Upper lobe of right lung (tissue), 1 donor: ENCODE results near the gene RREB1. TPM values are rescaled to one million over a fixed set of nuclear protein-coding genes. Genes with fewer than 3 reads are reported as not detected.

ENCODE experiments used
- ATAC-seq: fragments of 200-7000 bp; cut with Tn5 transposase; one replicate; pipeline ENCODE4 v1.9.1; 2020; ENCODE audit warnings: mild to moderate bottlenecking, moderate library complexity
- DNase-seq: peaks from one replicate; pipeline ENCODE4 v3.0.0-alpha.2; 2020
- H3K27ac ChIP-seq: fragments of 200-600 bp; one replicate; pipeline ENCODE4 v1.8.0; 2022
- H3K27me3 ChIP-seq: fragments of 200-600 bp; one replicate; pipeline ENCODE4 v1.8.0; 2022; ENCODE audit warnings: mild to moderate bottlenecking
- H3K36me3 ChIP-seq: fragments of 200-600 bp; one replicate; pipeline ENCODE4 v1.8.0; 2022
- H3K4me1 ChIP-seq: fragments of 200-600 bp; one replicate; pipeline ENCODE4 v1.8.0; 2022
- H3K4me3 ChIP-seq: fragments of 200-600 bp; one replicate; pipeline ENCODE4 v1.8.0; 2022; ENCODE audit warnings: mild to moderate bottlenecking
- H3K9me3 ChIP-seq: fragments of 200-600 bp; one replicate; pipeline ENCODE4 v1.8.0; 2022
- CTCF ChIP-seq: fragments of 200-600 bp; IDR thresholded peaks from one replicate; pipeline ENCODE4 v1.8.0; 2022; ENCODE audit warnings: antibody characterized with exemption
- intact Hi-C: fragments of 100-400 bp; cut with DNase I; formaldehyde crosslinking; loops from one replicate; pipeline ENCODE4 v1.11.0; 2022
- total RNA-seq: library from RNA; stranded (reverse); fragmentation: NEBNext Ultra II Directional; extraction: Animal tissue kit (Norgen Biotek cat#: 25700); gene quantifications from one replicate; pipeline ENCODE4 v1.2.1, GENCODE V29; 2021
- donor health status: DM: no; HTN: yes; CAD: no; lungs with severe emphysema.

The RREB1 gene
- total RNA-seq, 1 donor from 2014 or later: 60.2 TPM

DNA sequence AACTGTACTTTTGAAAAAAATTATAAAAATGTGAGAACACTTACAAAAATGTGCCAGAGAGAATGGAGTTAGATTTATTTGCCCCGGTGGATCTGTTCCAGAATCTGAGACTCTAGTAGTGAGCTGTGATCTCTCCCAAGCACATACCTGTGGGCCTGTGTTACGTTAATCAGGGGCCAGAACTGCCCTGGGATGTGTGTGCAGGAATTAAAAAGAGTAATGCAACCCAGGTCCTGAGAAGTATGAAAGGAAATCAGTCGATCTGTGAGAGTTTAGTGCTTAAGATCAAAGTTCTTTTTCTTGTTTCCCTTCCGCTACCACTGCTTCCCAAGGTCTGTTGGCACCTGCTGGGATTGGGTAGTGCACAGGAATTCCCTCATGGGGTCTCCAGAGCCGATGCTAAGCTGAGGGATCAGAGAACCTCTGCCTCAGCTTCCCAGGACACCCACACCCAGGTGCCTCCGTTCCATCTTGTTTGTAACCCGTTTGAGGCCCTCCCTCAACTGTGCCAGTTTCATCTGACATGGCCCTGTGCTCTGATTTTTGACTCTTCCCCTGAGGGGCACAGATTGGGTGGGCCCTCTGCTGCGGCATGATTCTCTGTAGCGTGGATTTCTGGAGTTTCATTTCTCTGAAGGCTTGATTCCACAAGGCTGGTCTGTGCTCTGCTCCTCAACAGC is 87.7 kb downstream of the RREB1 start:
- H3K27me3 ChIP-seq: no peaks in the 10 kb centered on the region
- H3K4me1 ChIP-seq: peaks cover 14% of the 10 kb centered on the region
- H3K9me3 ChIP-seq: no peaks in the 10 kb centered on the region
- TF ChIP-seq CTCF: no peak
- no peak for DNase-seq
- intact Hi-C loops: no loop called here
- no peak overlapping the region for H3K4me3 ChIP-seq
- peaks cover 34% of the 10 kb centered on the region for H3K36me3 ChIP-seq
- peak; percentile 68 for ATAC-seq
- no peak overlapping the region for H3K27ac ChIP-seq

GRCh38 chr6:7196019-7196402 is 88.2 kb downstream of the RREB1 start:
- ATAC-seq (peak; percentile 70), DNase-seq (no peak)
- no peaks in the 10 kb centered on the region for H3K27me3 ChIP-seq
- H3K4me3 ChIP-seq: no peak overlapping the region
- H3K36me3 ChIP-seq: peaks cover 29% of the 10 kb centered on the region
- no peaks in the 10 kb centered on the region for H3K9me3 ChIP-seq
- peaks cover 14% of the 10 kb centered on the region for H3K4me1 ChIP-seq
- H3K27ac ChIP-seq: no peak overlapping the region
- no peak for TF ChIP-seq CTCF
- intact Hi-C loops: no loop called here

DNA sequence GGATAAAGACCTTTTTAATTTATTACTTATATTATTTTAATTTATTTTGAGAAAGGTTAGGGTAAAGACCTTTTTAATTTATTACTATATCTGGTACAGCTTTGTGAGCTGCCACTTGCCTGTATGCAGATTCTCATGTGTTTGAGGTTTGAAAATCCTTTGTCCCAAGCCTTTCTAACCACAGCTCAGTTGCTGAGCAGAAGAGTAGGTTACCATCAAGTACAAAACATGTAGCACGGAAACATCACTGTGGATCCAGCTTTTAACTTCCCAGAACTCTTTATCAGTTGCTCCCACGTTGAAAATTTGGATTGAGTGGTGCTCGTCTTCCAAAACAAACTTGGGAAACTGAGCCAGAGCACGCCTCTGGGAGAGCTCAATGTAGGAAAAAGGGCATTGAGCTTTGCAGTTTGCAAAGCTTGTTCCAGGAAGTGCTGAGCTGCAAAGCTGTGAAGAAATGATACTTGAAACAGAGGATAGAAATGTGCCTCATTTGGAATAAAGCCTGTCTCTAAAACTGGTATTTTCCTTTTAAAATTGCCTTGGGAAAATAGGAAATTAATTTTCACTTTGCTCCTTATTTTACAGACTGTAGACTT is 89.0 kb downstream of the RREB1 start:
- Histone ChIP-seq H3K9me3 (no peaks in the 10 kb centered on the region), H3K27me3 (no peaks in the 10 kb centered on the region), H3K4me1 (peaks cover 17% of the 10 kb centered on the region), H3K27ac (no peak overlapping the region), H3K36me3 (peaks cover 24% of the 10 kb centered on the region), H3K4me3 (no peak overlapping the region)
- DNase-seq: no peak
- TF ChIP-seq CTCF: no peak
- intact Hi-C loops: no loop called here
- no peak for ATAC-seq

DNA sequence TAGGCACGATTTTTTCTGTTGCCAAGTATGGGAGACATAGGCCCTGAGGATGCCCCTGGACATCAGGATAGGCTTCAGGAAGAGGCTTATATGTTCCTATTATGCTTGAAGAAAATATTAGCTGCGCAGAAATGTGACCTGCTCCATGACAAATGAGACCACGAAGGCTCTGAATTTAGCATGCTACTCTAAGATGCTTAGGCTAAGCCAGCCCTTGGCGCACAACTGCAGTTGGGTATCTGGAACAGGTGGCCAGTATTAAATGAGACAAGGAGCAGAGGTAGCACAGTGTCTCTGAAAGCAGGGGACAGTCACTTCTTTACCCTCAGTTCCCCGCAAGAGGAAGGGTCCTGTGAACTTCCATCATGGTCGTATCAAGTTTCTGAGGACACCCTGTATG is 90.0 kb downstream of the RREB1 start:
- no peak overlapping the region for H3K27ac ChIP-seq
- TF ChIP-seq CTCF: no peak
- peaks cover 27% of the 10 kb centered on the region for H3K4me1 ChIP-seq
- intact Hi-C loops: no loop called here
- no peak for ATAC-seq
- DNase-seq: no peak
- no peaks in the 10 kb centered on the region for H3K9me3 ChIP-seq
- peaks cover 24% of the 10 kb centered on the region for H3K36me3 ChIP-seq
- H3K4me3 ChIP-seq: no peak overlapping the region
- H3K27me3 ChIP-seq: no peaks in the 10 kb centered on the region

GRCh38 chr6:7198833-7199800 is 91.4 kb downstream of the RREB1 start:
- H3K4me1 ChIP-seq: peaks cover 39% of the 10 kb centered on the region

More at GRCh38 chr6:7198833-7199800, 91.4 kb downstream of the RREB1 start:
- no peak for TF ChIP-seq CTCF
- H3K27ac ChIP-seq: no peak overlapping the region
- peaks cover 24% of the 10 kb centered on the region for H3K36me3 ChIP-seq
- H3K9me3 ChIP-seq: no peaks in the 10 kb centered on the region
- DNase-seq (no peak), ATAC-seq (no peak)
- H3K4me3 ChIP-seq: no peak overlapping the region
- intact Hi-C loops: no loop called here
- H3K27me3 ChIP-seq: no peaks in the 10 kb centered on the region
